Thymus (tissue), 11 donors: Measurements from ENCODE around the gene ZNF184. TPM values are rescaled to one million over a fixed set of nuclear protein-coding genes. Genes with fewer than 3 reads are reported as not detected.
"Not testable (repeated sequence)": the region's sequence is repeated elsewhere in the genome, so short reads cannot be mapped to it uniquely, and the experiment has no call there.

Experiments
- DNase-seq, 9 donors: peaks; one replicate each; pipeline ENCODE4 v3.0.0-alpha.2; 2013; ENCODE audit warnings: low spot score in 9 of 9, low read depth in 6 of 9, missing footprints in 1 of 9
- H3K27ac ChIP-seq, 2 donors: one replicate each; pipeline ENCODE4 v1.5.1; 2013; ENCODE audit warnings: control low read depth in 1 of 2, low read depth in 1 of 2, low read length in 1 of 2, mild to moderate bottlenecking in 1 of 2, moderate library complexity in 1 of 2
- H3K27me3 ChIP-seq, 2 donors: one replicate each; pipeline ENCODE4 v1.5.1; 2013; ENCODE audit warnings: low read length in 1 of 2; ENCODE audit not compliant: control insufficient read depth in 2 of 2, insufficient read depth in 1 of 2
- H3K36me3 ChIP-seq, 2 donors: one replicate each; pipeline ENCODE4 v1.5.1; 2013; ENCODE audit warnings: low read length in 1 of 2, mild to moderate bottlenecking in 1 of 2, moderate library complexity in 1 of 2; ENCODE audit not compliant: control insufficient read depth in 2 of 2, insufficient read depth in 2 of 2
- H3K4me1 ChIP-seq, 2 donors: one replicate each; pipeline ENCODE4 v1.5.1; 2013; ENCODE audit warnings: low read length in 2 of 2; ENCODE audit not compliant: control insufficient read depth in 2 of 2, insufficient read depth in 2 of 2
- H3K4me3 ChIP-seq, 2 donors: one replicate each; pipeline ENCODE4 v1.5.1; 2013; ENCODE audit warnings: low read length in 2 of 2, control low read depth in 1 of 2, mild to moderate bottlenecking in 1 of 2
- H3K9me3 ChIP-seq, 2 donors: one replicate each; pipeline ENCODE4 v1.5.1; 2013; ENCODE audit warnings: low read length in 1 of 2, mild to moderate bottlenecking in 1 of 2; ENCODE audit not compliant: control insufficient read depth in 2 of 2, insufficient read depth in 1 of 2
- WGBS: extraction: QIAGEN DNeasy Blood & Tissue Kit; methylation state at CpG from one replicate; pipeline ENCODE4 v1.1.7; 2013; 5-methylcytosine and 5-hydroxymethylcytosine counted together
- polyA plus RNA-seq: library from polyadenylated mRNA; stranded (reverse); fragments of 200-250 nt; gene quantifications from one replicate; pipeline ENCODE4 v1.2.3, GENCODE V29; 2013
- total RNA-seq: library from RNA; stranded (reverse); fragments of 120-200 nt; gene quantifications from one replicate; pipeline ENCODE4 v1.2.4, GENCODE V29; 2013
- donor health status: healthy.

The ZNF184 gene
- total and polyA plus RNA-seq, 2 donors, result 6.8 to 18.9 TPM

DNA sequence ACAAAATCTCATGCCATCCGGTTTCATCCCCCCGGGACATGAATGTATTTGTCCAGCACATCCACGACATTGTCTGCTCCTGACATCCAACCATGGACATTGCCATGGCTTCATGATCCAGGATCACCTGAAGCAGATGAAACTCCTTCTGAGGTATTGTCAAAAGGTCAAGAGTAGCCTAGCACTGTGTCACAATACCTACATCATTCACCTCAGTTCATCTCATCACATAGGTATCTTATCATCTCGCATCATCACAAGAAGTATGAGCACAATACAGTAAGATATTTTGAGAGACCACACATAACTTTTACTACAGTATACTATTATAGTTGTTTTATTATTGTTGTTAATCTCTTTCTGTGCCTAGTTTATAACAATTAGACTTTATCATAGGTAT is 33.5 kb downstream of the ZNF184 start:
- DNase-seq, result no peak

DNA sequence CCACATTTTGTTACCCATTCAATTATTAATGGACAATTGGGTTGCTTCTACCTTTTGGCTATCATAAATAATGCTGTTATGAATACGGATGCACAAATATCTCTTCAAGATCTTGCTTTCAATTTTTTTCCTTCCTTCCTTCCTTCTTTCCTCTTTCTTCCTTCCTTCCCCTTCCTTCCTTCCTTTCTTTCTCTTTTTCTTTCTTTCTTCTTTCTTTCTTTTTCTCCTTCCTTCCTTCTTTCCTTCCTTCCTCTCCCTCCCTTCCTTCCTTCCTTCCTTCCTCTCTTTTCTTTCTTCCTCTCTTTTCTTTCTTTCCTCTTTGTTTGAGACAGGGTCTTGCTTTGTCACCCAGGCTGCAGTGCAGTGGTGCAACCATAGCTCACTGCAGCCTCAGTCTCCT is 39.2 kb downstream of the ZNF184 start:
- Histone ChIP-seq H3K4me3 (no peak overlapping the region), H3K27me3 (no peaks in the 10 kb centered on the region), H3K4me1 (no peaks in the 10 kb centered on the region), H3K27ac (no peak overlapping the region), H3K36me3 (no peaks in the 10 kb centered on the region), H3K9me3 (no peaks in the 10 kb centered on the region)
- DNase-seq, result no peak
- 97% methylated on average over 1 of the region's 1 CpG for WGBS

More for the DNA sequence above, 33.5 kb downstream of the ZNF184 start:
- no peaks in the 10 kb centered on the region for H3K27me3 ChIP-seq
- H3K36me3 ChIP-seq, result no peaks in the 10 kb centered on the region
- H3K9me3 ChIP-seq, result peaks cover 0 to 5% of the 10 kb centered on the region in 2 donors
- no peak overlapping the region for H3K4me3 ChIP-seq
- 96% methylated on average over 4 of the region's 4 CpGs for WGBS
- no peak overlapping the region for H3K27ac ChIP-seq
- H3K4me1 ChIP-seq, result no peaks in the 10 kb centered on the region

DNA sequence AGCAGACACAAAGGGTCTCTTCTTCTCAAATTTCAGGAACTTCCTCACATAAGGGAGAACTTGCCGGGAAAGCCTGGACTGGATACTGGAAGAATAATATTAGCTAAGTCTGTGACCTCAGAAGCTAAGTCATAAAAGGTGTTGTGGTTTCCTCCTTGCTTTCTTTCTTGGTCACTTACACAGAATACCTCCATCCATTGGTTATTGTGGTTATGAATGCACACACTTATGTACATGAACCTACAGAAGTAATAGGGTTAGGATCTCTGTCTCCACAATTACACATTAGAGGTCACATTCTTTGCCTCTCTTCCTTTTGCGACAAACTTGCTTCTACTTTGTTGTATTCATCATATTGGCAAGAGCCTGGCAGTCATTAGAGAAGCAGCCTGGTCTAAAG is 43.9 kb downstream of the ZNF184 start:
- Histone ChIP-seq H3K4me1 (no peaks in the 10 kb centered on the region), H3K4me3 (no peak overlapping the region), H3K27ac (no peak overlapping the region), H3K9me3 (peaks cover 0 to 2% of the 10 kb centered on the region in 2 donors), H3K27me3 (no peaks in the 10 kb centered on the region), H3K36me3 (no peaks in the 10 kb centered on the region)
- 92% methylated on average over 2 of the region's 2 CpGs for WGBS
- DNase-seq, result no peak

DNA sequence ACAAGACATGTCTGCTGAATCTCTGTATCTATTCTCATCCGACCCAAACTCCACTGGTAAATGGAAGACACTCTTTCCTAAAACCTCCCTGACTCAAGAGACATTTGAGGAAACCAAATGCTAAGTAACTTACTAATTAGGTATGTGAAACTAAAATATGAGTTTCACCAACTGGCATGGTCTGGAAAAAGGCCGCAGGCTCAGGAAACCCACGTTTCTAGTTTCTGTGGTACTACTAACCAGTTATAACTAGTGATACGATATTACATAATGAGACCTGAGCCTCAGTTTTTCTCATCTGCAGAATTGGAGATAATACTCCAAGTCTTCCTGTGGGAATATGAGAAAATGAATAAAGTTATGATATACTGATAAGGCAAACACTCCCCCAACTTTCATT is 44.4 kb downstream of the ZNF184 start:
- Histone ChIP-seq H3K9me3 (peaks cover 0 to 2% of the 10 kb centered on the region in 2 donors), H3K4me1 (no peaks in the 10 kb centered on the region), H3K4me3 (no peak overlapping the region), H3K27me3 (no peaks in the 10 kb centered on the region), H3K36me3 (no peaks in the 10 kb centered on the region), H3K27ac (no peak overlapping the region)
- 92% methylated on average over 4 of the region's 4 CpGs for WGBS
- no peak for DNase-seq

DNA sequence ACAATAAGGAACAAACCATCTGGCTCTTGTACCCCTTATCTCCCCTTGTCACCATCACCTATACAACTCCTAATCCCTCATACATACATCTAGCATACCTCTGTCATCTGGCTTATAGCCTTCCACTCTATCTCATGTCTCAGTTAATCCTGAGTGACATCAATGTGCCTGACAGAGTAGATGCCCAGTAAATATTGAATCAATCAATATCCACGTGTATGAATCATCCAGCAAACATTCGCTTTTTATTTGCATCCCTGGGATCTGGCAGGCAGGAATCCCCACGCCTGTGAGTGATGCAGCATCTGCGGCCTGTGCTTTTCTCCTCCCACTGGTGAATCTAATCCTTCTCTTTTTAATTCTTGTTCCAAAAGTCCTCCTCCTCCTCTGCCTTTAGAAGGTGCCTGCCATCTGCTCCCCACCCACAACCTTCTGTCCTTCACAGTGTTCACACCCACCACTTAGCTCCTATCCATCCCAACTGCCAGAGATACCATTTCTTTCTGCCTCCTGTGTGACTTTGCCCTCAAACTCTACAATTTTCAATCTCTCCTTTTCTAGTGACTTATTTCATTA is 46.8 kb downstream of the ZNF184 start:
- Histone ChIP-seq H3K4me3 (no peak overlapping the region), H3K27me3 (no peaks in the 10 kb centered on the region), H3K9me3 (peaks cover 0 to 6% of the 10 kb centered on the region in 2 donors), H3K36me3 (no peaks in the 10 kb centered on the region), H3K27ac (no peak overlapping the region), H3K4me1 (no peaks in the 10 kb centered on the region)
- no peak for DNase-seq
- WGBS, result 86% methylated on average over 4 of the region's 4 CpGs

DNA sequence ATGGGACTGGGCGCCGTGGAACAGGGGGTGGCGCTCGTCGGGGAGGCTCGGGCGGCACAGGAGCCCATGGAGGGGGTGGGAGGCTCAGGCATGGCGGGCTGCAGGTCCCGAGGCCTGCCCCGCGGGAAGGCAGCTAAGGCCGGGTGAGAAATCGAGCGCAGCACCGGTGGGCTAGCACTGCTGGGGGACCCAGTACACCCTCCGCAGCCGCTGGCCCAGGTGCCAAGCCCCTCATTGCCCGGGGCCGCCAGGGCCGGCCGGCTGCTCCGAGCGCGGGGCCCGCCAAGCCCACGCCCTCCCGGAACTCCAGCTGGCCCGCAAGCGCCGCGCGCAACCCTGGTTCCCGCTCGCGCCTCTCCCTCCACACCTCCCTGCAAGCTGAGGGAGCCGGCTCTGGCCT is 48.1 kb downstream of the ZNF184 start:
- WGBS, result 86% methylated on average over 36 of the region's 36 CpGs
- not testable (repeated sequence) for H3K9me3 ChIP-seq, H3K27me3 ChIP-seq, H3K4me3 ChIP-seq, H3K27ac ChIP-seq, H3K4me1 ChIP-seq, H3K36me3 ChIP-seq, DNase-seq

DNA sequence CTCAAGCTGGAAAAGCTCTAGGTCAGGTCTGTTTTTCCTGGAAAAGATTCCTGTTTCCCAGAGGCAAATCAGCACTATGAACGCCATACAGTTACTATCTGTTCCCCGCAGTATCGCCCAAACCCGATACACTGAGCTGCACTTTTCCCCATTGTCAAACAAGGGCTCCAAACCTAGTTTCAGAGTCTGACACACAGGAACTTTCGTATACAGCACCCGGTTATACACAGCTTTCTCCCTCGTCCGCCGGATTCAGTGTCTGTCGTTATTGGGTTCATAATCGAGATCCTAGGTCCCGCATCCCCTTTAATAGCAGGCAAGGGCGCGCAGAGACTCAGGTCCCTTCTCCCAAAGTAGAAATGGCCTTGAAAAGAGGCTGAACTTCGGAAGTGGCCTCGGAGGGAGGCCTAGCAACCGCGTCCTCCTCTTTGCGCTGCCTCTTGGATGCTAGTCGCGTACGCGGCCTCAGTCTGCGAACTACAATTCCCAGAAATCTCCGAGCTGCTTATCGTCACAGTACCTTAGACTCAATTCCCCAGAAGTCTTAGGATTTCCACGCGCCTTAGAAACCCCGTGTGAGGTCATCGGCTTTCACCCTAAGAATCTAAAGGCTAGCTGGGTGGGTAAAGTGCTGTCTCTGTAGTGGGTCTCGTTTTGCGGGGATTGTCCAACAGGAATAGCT is 50.1 kb downstream of the ZNF184 start:
- WGBS, result 69% methylated on average over 32 of the region's 32 CpGs
- DNase-seq, result no peak

DNA sequence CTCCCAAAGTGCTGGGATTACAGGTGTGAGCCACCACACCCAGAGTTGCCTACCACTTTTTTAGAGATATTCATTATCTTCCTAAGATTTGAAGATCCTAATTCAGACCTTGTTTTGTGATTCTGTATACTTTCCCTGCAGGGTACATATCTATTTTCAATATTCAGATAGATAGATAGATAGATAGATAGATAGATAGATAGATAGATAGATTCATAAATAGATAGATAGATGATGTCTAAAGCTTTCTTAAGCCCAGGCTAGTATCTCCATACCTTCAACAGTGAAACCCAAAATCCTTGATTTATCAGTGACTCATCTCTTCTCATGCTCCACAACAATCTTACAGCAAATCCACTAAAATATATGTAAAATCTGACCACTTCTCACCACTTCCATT is 53.5 kb downstream of the ZNF184 start:
- H3K9me3 ChIP-seq, result peaks cover 0 to 4% of the 10 kb centered on the region in 2 donors
- no peak for DNase-seq
- no peaks in the 10 kb centered on the region for H3K27me3 ChIP-seq
- no peaks in the 10 kb centered on the region for H3K4me1 ChIP-seq
- no peak overlapping the region for H3K4me3 ChIP-seq
- H3K27ac ChIP-seq, result no peak overlapping the region
- H3K36me3 ChIP-seq, result no peaks in the 10 kb centered on the region

More for the DNA sequence above, 50.1 kb downstream of the ZNF184 start:
- Histone ChIP-seq H3K36me3 (no peaks in the 10 kb centered on the region), H3K27ac (no peak overlapping the region), H3K4me3 (no peak overlapping the region), H3K4me1 (no peaks in the 10 kb centered on the region), H3K27me3 (no peaks in the 10 kb centered on the region), H3K9me3 (peaks cover 0 to 6% of the 10 kb centered on the region in 2 donors)

DNA sequence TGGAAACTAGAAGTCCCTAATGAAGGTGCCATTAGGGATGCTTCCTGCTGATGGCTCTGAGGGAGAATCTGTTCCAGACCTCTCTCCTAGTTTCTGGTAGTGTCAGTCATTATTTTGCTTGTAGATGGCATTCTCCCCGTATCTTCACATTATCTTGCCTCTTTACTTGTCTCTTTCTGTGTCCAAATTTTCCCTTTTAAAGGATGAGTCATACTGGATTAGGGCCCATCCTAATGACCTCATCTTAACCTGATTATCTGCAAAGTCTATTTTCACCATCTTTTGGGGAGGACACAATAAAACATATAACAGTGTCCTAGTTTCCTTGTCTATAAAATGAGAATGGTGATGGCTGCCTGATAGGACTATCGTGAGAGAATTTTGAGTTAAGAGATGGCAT is 57.0 kb downstream of the ZNF184 start:
- no peaks in the 10 kb centered on the region for H3K4me1 ChIP-seq
- WGBS, result 93% methylated on average over 2 of the region's 2 CpGs
- no peak overlapping the region for H3K27ac ChIP-seq
- no peaks in the 10 kb centered on the region for H3K27me3 ChIP-seq
- peaks cover 0 to 4% of the 10 kb centered on the region in 2 donors for H3K9me3 ChIP-seq
- no peaks in the 10 kb centered on the region for H3K36me3 ChIP-seq
- no peak overlapping the region for H3K4me3 ChIP-seq
- DNase-seq, result no peak
